H9 (cell line): ENCODE data around the gene APCDD1L. TPM values are rescaled to one million over a fixed set of nuclear protein-coding genes. Genes with fewer than 3 reads are reported as not detected.

Experiments used
- DNase-seq: peaks from one replicate; pipeline ENCODE4 v3.0.0-alpha.2; 2017
- H2AFZ ChIP-seq: one replicate; pipeline ENCODE4 v1.6.1; 2013; ENCODE audit warnings: mild to moderate bottlenecking, low read length, control low read depth, moderate library complexity
- H2AK5ac ChIP-seq: 2 replicates; pipeline ENCODE4 v1.6.1; 2013; ENCODE audit warnings: low read length, control low read depth, mixed read lengths; ENCODE audit not compliant: insufficient read length
- H2BK120ac ChIP-seq: one replicate; pipeline ENCODE4 v1.6.1; 2013; ENCODE audit warnings: low read depth, mild to moderate bottlenecking, low read length, control low read depth, inconsistent platforms; ENCODE audit not compliant: poor library complexity, severe bottlenecking
- H2BK12ac ChIP-seq: 2 replicates; pipeline ENCODE4 v1.6.1; 2013; ENCODE audit warnings: low read length, control low read depth, mixed read lengths, low read depth; ENCODE audit not compliant: insufficient read length
- H2BK15ac ChIP-seq: 2 replicates; pipeline ENCODE4 v1.6.1; 2013; ENCODE audit warnings: low read depth, low read length, control low read depth
- H2BK20ac ChIP-seq: one replicate; pipeline ENCODE4 v1.6.1; 2013; ENCODE audit warnings: low read depth, mild to moderate bottlenecking, low read length, control low read depth, inconsistent platforms; ENCODE audit not compliant: poor library complexity, severe bottlenecking
- H2BK5ac ChIP-seq: 2 replicates; pipeline ENCODE4 v1.6.1; 2013; ENCODE audit warnings: low read length, control low read depth, mixed read lengths; ENCODE audit not compliant: insufficient read length
- H3K14ac ChIP-seq: 2 replicates; pipeline ENCODE4 v1.6.1; 2013; ENCODE audit warnings: low read length, control low read depth; ENCODE audit not compliant: insufficient read depth
- H3K18ac ChIP-seq: 2 replicates; pipeline ENCODE4 v1.6.1; 2013; ENCODE audit warnings: low read depth, mild to moderate bottlenecking, mixed read lengths, low read length, control low read depth; ENCODE audit not compliant: insufficient read length
- H3K23ac ChIP-seq: 2 replicates; pipeline ENCODE4 v1.6.1; 2013; ENCODE audit warnings: low read length, control low read depth, mixed read lengths, low read depth; ENCODE audit not compliant: insufficient read length
- H3K23me2 ChIP-seq: 2 replicates; pipeline ENCODE4 v1.6.1; 2013; ENCODE audit warnings: low read depth, mild to moderate bottlenecking, mixed read lengths, low read length, control low read depth; ENCODE audit not compliant: insufficient read length, poor library complexity, severe bottlenecking
- H3K27ac ChIP-seq: 2 replicates; pipeline ENCODE4 v1.5.1; 2013; ENCODE audit warnings: low read length, control low read depth, mixed read lengths, low read depth; ENCODE audit not compliant: insufficient read length
- H3K27me3 ChIP-seq: 2 replicates; pipeline ENCODE4 v1.6.1; 2013; ENCODE audit warnings: low read length, control low read depth, inconsistent platforms; ENCODE audit not compliant: insufficient read depth
- H3K4ac ChIP-seq: 2 replicates; pipeline ENCODE4 v1.6.1; 2013; ENCODE audit warnings: low read depth, mild to moderate bottlenecking, control low read depth, inconsistent platforms, low read length, moderate library complexity
- H3K4me1 ChIP-seq: 2 replicates; pipeline ENCODE4 v1.6.1; 2013; ENCODE audit warnings: low read length, control low read depth, inconsistent platforms; ENCODE audit not compliant: insufficient read depth
- H3K4me2 ChIP-seq: 2 replicates; pipeline ENCODE4 v1.6.1; 2013; ENCODE audit warnings: low read length, control low read depth, mixed read lengths; ENCODE audit not compliant: insufficient read length, insufficient read depth
- H3K56ac ChIP-seq: 2 replicates; pipeline ENCODE4 v1.6.1; 2013; ENCODE audit warnings: low read depth, mild to moderate bottlenecking, mixed read lengths, low read length, control low read depth; ENCODE audit not compliant: insufficient read length
- H3K79me1 ChIP-seq: 2 replicates; pipeline ENCODE4 v1.6.1; 2013; ENCODE audit warnings: low read depth, mild to moderate bottlenecking, moderate library complexity, low read length, control low read depth, inconsistent platforms; ENCODE audit not compliant: insufficient read depth, poor library complexity, severe bottlenecking
- H3K79me2 ChIP-seq: 2 replicates; pipeline ENCODE4 v1.6.1; 2013; ENCODE audit warnings: low read length, control low read depth, inconsistent platforms; ENCODE audit not compliant: insufficient read depth
- H3K9ac ChIP-seq: 2 replicates; pipeline ENCODE4 v1.6.1; 2013; ENCODE audit warnings: low read length, control low read depth, mixed read lengths; ENCODE audit not compliant: insufficient read length; ENCODE audit errors: extremely low read depth
- H3K9me3 ChIP-seq: one replicate; pipeline ENCODE4 v1.6.1; 2013; ENCODE audit warnings: low read depth, low read length, inconsistent platforms; ENCODE audit not compliant: control insufficient read depth
- H3T11ph ChIP-seq: one replicate; pipeline ENCODE4 v1.6.1; 2013; ENCODE audit warnings: mild to moderate bottlenecking, low read length, control low read depth, inconsistent platforms
- H4K20me1 ChIP-seq: one replicate; pipeline ENCODE4 v1.6.1; 2013; ENCODE audit not compliant: control insufficient read depth, insufficient read length, insufficient read depth
- H4K5ac ChIP-seq: 2 replicates; pipeline ENCODE4 v1.6.1; 2013; ENCODE audit warnings: low read depth, mild to moderate bottlenecking, mixed read lengths, low read length, control low read depth; ENCODE audit not compliant: insufficient read length
- H4K8ac ChIP-seq: replicated peaks from 2 replicates; pipeline ENCODE4 v1.6.1; 2013; ENCODE audit warnings: low read length, control low read depth, mixed read lengths, low read depth; ENCODE audit not compliant: insufficient read length
- H4K91ac ChIP-seq: 2 replicates; pipeline ENCODE4 v1.6.1; 2013; ENCODE audit warnings: low read depth, mild to moderate bottlenecking, moderate library complexity, mixed read lengths, low read length, control low read depth; ENCODE audit not compliant: insufficient read length
- H3K27ac Mint-ChIP-seq, 3 experiments: 2 replicates in 2 of 3; 3 replicates in 1 of 3; pipeline ENCODE4 v1.8.0; 2020 to 2021; ENCODE audit warnings: mixed read lengths in 3 of 3, mild to moderate bottlenecking in 1 of 3, moderate library complexity in 1 of 3
- H3K27me3 Mint-ChIP-seq: 2 replicates; pipeline ENCODE4 v1.8.0; 2021; ENCODE audit warnings: low read depth, mild to moderate bottlenecking, moderate library complexity, mixed read lengths
- H3K36me3 Mint-ChIP-seq, 3 experiments: 2 replicates in 2 of 3; 3 replicates in 1 of 3; pipeline ENCODE4 v1.8.0; 2020 to 2021; ENCODE audit warnings: low read depth in 3 of 3, mixed read lengths in 3 of 3; ENCODE audit not compliant: insufficient read depth in 1 of 3
- H3K4me1 Mint-ChIP-seq, 2 experiments: 2 replicates each; pipeline ENCODE4 v1.8.0; 2020; ENCODE audit warnings: mixed read lengths in 2 of 2
- H3K4me3 Mint-ChIP-seq, 2 experiments: 2 replicates in 1 of 2; 3 replicates in 1 of 2; pipeline ENCODE4 v1.8.0; 2020 to 2021; ENCODE audit warnings: mild to moderate bottlenecking in 2 of 2, mixed read lengths in 2 of 2, moderate library complexity in 1 of 2
- H3K9me3 Mint-ChIP-seq, 2 experiments: 2 replicates in 1 of 2; 3 replicates in 1 of 2; pipeline ENCODE4 v1.8.0; 2020; ENCODE audit warnings: mild to moderate bottlenecking in 2 of 2, mixed read lengths in 2 of 2, moderate library complexity in 1 of 2
- WGBS: extraction: QIAGEN DNeasy Blood & Tissue Kit; methylation state at CpG from one replicate; pipeline ENCODE4 v1.1.7; 2013; ENCODE audit warnings: missing lambda C conversion rate, low lambda C conversion rate, mixed read lengths; ENCODE audit not compliant: insufficient read length; ENCODE audit errors: extremely low coverage; 5-methylcytosine and 5-hydroxymethylcytosine counted together
- total RNA-seq: library from RNA; stranded (reverse); gene quantifications from 2 replicates; pipeline ENCODE4 v1.2.1, GENCODE V29; 2021
- TF ChIP-seq, protein P1 (sequence below): fragments of 200-600 bp; sonication (generic); conservative IDR thresholded peaks from 3 replicates; pipeline ENCODE4 v1.8.0; 2021; ENCODE audit warnings: antibody characterized with exemption, mild to moderate bottlenecking

The APCDD1L gene
- total RNA-seq, 1 experiment from 2014 or later = 0.68 TPM

DNA sequence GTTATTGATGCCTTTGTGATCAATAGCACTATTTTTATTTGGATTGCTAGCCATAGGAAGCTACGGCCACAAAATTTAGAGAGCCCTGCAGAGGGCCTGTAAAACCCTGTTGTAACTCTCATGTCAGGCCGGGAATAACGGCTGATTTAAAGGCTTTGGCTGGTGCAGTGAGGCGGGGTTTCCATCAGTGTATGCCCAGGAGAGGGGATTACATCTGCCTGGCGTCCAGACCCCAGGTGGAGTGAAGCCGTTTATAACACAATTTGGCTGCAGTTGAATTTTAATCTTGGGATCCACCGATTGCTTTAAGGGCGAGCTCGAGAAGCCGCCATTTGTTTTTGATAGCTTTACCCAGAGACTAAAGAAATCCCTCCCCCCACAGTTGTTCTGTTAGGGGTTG lies 29.1 kb upstream of the APCDD1L start:
- TF ChIP-seq, protein P1, sequence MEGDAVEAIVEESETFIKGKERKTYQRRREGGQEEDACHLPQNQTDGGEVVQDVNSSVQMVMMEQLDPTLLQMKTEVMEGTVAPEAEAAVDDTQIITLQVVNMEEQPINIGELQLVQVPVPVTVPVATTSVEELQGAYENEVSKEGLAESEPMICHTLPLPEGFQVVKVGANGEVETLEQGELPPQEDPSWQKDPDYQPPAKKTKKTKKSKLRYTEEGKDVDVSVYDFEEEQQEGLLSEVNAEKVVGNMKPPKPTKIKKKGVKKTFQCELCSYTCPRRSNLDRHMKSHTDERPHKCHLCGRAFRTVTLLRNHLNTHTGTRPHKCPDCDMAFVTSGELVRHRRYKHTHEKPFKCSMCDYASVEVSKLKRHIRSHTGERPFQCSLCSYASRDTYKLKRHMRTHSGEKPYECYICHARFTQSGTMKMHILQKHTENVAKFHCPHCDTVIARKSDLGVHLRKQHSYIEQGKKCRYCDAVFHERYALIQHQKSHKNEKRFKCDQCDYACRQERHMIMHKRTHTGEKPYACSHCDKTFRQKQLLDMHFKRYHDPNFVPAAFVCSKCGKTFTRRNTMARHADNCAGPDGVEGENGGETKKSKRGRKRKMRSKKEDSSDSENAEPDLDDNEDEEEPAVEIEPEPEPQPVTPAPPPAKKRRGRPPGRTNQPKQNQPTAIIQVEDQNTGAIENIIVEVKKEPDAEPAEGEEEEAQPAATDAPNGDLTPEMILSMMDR = no peak
- no peak overlapping the region for H2BK5ac ChIP-seq
- H2BK20ac ChIP-seq = no peak overlapping the region

More for the DNA sequence above, 29.1 kb upstream of the APCDD1L start:
- Histone ChIP-seq H3T11ph (no peak overlapping the region), H3K56ac (no peak overlapping the region), H4K91ac (no peak overlapping the region), H3K23ac (no peak overlapping the region), H3K27me3 (no peaks in the 10 kb centered on the region; the same call in 1 of the 2 replicates), H3K79me2 (no peaks in the 10 kb centered on the region), H3K79me1 (no peaks in the 10 kb centered on the region), H2BK15ac (no peak overlapping the region), H3K4me1 (no peaks in the 10 kb centered on the region), H2BK12ac (no peak overlapping the region), H3K4me2 (no peak overlapping the region), H3K27ac (no peak overlapping the region), H3K9me3 (no peaks in the 10 kb centered on the region), H3K14ac (no peak overlapping the region), H2BK120ac (no peak overlapping the region), H3K23me2 (no peaks in the 10 kb centered on the region), H3K9ac (no peak overlapping the region), H4K20me1 (no peaks in the 10 kb centered on the region), H3K18ac (no peak overlapping the region), H4K5ac (no peak overlapping the region), H3K4ac (no peak overlapping the region), H2AK5ac (no peak overlapping the region), H2AFZ (no peak overlapping the region), H4K8ac (no peak overlapping the region)
- Mint-ChIP-seq H3K36me3 (no peaks in the 10 kb centered on the region), H3K9me3 (no peaks in the 10 kb centered on the region; a peak in 1 of 5 replicates), H3K4me1 (peaks cover 14 to 15% of the 10 kb centered on the region in 2 experiments), H3K27me3 (peaks cover 4% of the 10 kb centered on the region), H3K4me3 (no peak overlapping the region), H3K27ac (no peak overlapping the region)
- no peak for DNase-seq
- no CpG with 5 or more reads among the region's 10 CpGs for WGBS
